Right lobe of liver (tissue), 6 donors: ENCODE measurements around the gene CEP70. TPM values are rescaled to one million over a fixed set of nuclear protein-coding genes. Genes with fewer than 3 reads are reported as not detected.
"Not testable (repeated sequence)": the region's sequence is repeated elsewhere in the genome, so short reads cannot be mapped to it uniquely, and the experiment has no call there.

Source experiments
- ATAC-seq, 4 donors: fragments of 200-7000 bp; cut with Tn5 transposase; one replicate each; pipeline ENCODE4 v1.9.1; 2020; ENCODE audit warnings: mild to moderate bottlenecking in 4 of 4, moderate library complexity in 4 of 4
- DNase-seq, 3 donors: peaks; one replicate each; pipeline ENCODE4 v3.0.0-alpha.2; 2020
- H3K27ac ChIP-seq, 3 donors: fragments of 200-600 bp; one replicate each; pipeline ENCODE4 v1.8.0; 2022
- H3K27me3 ChIP-seq, 2 donors: fragments of 200-600 bp; one replicate each; pipeline ENCODE4 v1.8.0; 2022
- H3K36me3 ChIP-seq, 4 donors: fragments of 200-600 bp; sonication (generic) in 1 of 4; one replicate each; pipeline versions ENCODE4 v1.5.1 to v1.8.0; 2017 to 2022; ENCODE audit warnings: control low read depth in 1 of 4
- H3K4me1 ChIP-seq, 4 donors: fragments of 200-600 bp; sonication (generic) in 1 of 4; one replicate each; pipeline versions ENCODE4 v1.5.1 to v1.8.0; 2017 to 2022; ENCODE audit warnings: control low read depth in 1 of 4
- H3K4me3 ChIP-seq, 3 donors: fragments of 200-600 bp; one replicate each; pipeline ENCODE4 v1.8.0; 2022
- H3K9me3 ChIP-seq, 4 donors: fragments of 200-600 bp; sonication (generic) in 1 of 4; one replicate each; pipeline versions ENCODE4 v1.5.1 to v1.8.0; 2017 to 2022; ENCODE audit warnings: control low read depth in 1 of 4
- POLR2A ChIP-seq: fragments of 450-650 bp; IDR thresholded peaks from one replicate; pipeline ENCODE4 v1.6.1; 2017; ENCODE audit warnings: antibody characterized with exemption, mild to moderate bottlenecking
- WGBS: methylation state at CpG from one replicate; pipeline ENCODE4 v1.1.6; 2018; ENCODE audit warnings: low coverage, low lambda C conversion rate; ENCODE audit not compliant: insufficient coverage; ENCODE audit errors: missing lambda C conversion rate; 5-methylcytosine and 5-hydroxymethylcytosine counted together
- intact Hi-C, 2 donors: fragments of 100-400 bp; cut with DNase I; formaldehyde crosslinking; loops; one replicate each; pipeline versions ENCODE4 v1.11.2 to v1.14.1; 2022
- total RNA-seq, 6 experiments: library from RNA; depleted of rRNA in 2 of 6; stranded (reverse); fragments of >200 nt in 2 of 6; fragmentation: NEBNext Ultra II Directional in 3 of 6; extraction: Animal tissue kit (Norgen Biotek cat#: 25700) in 3 of 6; gene quantifications; one replicate each; pipeline versions ENCODE4 v1.1.0 to v1.2.4, GENCODE V29; 2016 to 2023
- TF ChIP-seq, protein P1 (sequence below), 4 donors: fragments of 200-600 bp in 3 of 4; fragments of 450-650 bp in 1 of 4; IDR thresholded peaks; one replicate each; pipeline versions ENCODE4 v1.5.1 to v1.8.0; 2016 to 2022; ENCODE audit warnings: antibody characterized with exemption in 4 of 4, mild to moderate bottlenecking in 2 of 4
- donor health status: DM: no; HTN: yes; CAD: no.
- donor health status: DM: no; HTN: no; CAD: no.
- donor health status: DM: no; HTN: no; CAD: no.
- donor health status: DM: no; HTN: yes; CAD: no.
- donor health status: DM: no; HTN: yes; CAD: no.

The CEP70 gene
- total RNA-seq, 6 experiments from 2014 or later, result 13.8 to 26.7 (median 21.4) TPM

DNA sequence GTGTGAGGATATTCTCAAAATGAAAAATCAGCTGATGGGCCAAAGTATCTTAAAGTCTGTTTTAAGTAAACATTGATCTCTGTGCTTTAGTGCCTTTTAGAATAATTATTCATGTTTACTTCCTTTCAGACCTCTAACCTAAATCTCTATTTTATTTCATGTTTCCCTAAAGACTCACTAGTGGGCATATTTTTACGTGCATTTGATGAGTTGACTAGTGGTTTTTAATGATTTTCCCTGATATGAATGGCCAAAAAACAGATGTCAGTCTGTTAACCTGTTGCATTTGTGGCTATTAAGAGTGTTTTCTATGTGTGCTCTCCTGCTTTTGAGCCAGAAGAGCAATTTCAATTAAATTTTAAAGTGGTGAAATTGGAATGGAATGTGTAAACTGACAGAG, 21.4 kb upstream of the CEP70 start:
- intact Hi-C loops, result no loop called here
- no peak for TF ChIP-seq POLR2A
- TF ChIP-seq, protein P1, sequence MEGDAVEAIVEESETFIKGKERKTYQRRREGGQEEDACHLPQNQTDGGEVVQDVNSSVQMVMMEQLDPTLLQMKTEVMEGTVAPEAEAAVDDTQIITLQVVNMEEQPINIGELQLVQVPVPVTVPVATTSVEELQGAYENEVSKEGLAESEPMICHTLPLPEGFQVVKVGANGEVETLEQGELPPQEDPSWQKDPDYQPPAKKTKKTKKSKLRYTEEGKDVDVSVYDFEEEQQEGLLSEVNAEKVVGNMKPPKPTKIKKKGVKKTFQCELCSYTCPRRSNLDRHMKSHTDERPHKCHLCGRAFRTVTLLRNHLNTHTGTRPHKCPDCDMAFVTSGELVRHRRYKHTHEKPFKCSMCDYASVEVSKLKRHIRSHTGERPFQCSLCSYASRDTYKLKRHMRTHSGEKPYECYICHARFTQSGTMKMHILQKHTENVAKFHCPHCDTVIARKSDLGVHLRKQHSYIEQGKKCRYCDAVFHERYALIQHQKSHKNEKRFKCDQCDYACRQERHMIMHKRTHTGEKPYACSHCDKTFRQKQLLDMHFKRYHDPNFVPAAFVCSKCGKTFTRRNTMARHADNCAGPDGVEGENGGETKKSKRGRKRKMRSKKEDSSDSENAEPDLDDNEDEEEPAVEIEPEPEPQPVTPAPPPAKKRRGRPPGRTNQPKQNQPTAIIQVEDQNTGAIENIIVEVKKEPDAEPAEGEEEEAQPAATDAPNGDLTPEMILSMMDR (IDR thresholded peaks at IDR 0.05), result no peak

DNA sequence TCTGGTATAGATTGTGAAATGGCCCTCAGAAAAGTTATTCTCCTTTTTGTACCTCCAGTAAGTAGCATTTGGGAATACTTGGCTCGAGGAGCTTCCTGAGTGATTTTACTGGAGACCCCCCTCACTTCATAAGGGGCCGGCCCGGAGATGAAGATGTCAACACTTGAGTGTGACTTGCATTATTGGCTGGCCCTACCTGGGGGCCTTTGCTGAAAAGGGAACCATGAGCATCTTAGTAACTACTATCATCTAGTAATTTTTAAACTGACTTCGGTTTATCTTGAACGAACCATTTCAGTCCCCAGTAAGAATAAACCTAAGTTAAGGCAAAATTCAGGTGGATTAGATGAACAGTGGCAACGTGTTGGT, 15.8 kb upstream of the CEP70 start:
- Histone ChIP-seq H3K27ac (no peak overlapping the region), H3K4me3 (no peak overlapping the region), H3K4me1 (peaks cover 0 to 4% (median 2%) of the 10 kb centered on the region in 4 donors), H3K27me3 (no peaks in the 10 kb centered on the region), H3K36me3 (no peaks in the 10 kb centered on the region), H3K9me3 (no peaks in the 10 kb centered on the region)
- ATAC-seq, result no peak
- TF ChIP-seq, protein P1 (IDR thresholded peaks at IDR 0.05), result no peak
- no peak for TF ChIP-seq POLR2A
- intact Hi-C loops, result no loop called here
- no peak for DNase-seq
- WGBS, result 64% methylated on average over 5 of the region's 6 CpGs

More for the DNA sequence above, 21.4 kb upstream of the CEP70 start:
- H3K4me3 ChIP-seq, result no peak overlapping the region
- DNase-seq, result no peak
- no peak for ATAC-seq
- H3K4me1 ChIP-seq, result no peaks in the 10 kb centered on the region
- no peaks in the 10 kb centered on the region for H3K27me3 ChIP-seq
- H3K9me3 ChIP-seq, result no peaks in the 10 kb centered on the region
- H3K36me3 ChIP-seq, result no peaks in the 10 kb centered on the region
- no peak overlapping the region for H3K27ac ChIP-seq
- 73% methylated on average over 1 of the region's 1 CpG for WGBS

DNA sequence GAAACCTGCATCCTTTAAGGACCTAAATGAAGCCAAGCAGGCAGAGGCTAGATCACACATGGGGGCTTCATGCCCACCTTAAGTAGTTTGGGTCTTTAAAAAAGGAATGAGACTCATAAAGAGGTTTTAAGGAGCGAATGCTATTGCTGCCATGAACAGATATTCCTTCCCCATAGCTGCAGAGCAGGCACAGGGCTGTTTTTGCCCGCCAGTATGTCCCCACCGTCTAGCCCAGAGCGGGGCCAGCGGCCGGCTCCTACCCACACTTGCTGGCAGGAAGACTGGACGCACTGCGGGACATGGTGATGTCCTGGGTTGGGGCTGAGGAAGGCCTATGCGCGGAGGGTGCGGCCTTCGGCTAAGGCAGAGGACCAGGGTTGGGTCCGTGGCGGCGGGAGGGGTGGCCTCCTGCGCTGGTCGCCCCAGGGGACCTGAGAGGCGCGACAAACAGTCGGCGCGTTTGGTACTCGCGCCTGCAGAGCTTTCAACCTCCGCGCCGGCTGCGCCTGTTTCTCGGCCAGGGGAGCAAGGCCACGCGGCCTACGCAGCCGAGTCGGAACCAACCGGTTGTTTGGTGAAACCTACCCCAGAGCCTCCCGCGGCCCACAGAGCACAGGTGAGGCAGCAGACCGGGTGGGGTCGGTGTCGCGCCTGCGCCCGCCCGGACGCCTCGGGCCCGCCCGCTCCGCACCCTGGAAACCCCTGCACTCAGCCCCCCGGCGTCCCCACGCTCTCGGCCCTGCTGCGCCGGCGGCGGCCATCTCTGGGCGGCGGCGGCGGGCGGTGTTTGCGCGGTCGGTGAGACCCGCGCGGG, 14.5 kb upstream of the CEP70 start, which contains the start of gene FAIM:
TSS of gene FAIM (plus strand) at position 450 of the 814 bp plus-strand sequence. CDS start 10,956 bp downstream, outside the sequence.
- TF ChIP-seq, protein P1 (IDR thresholded peaks at IDR 0.05), result no peak
- TF ChIP-seq POLR2A, result peak; percentile 51
- Histone ChIP-seq H3K36me3 (no peaks in the 10 kb centered on the region), H3K4me1 (peaks cover 0 to 4% (median 2%) of the 10 kb centered on the region in 4 donors), H3K4me3 (peak within 1 kb of the TSS; percentile 82 to 85 (median 85)), H3K27me3 (no peaks in the 10 kb centered on the region), H3K9me3 (no peaks in the 10 kb centered on the region), H3K27ac (peak within 1 kb of the TSS; percentile 85 to 89 (median 86))
- intact Hi-C loops, result no loop called here
- ATAC-seq, result peak; percentile 81 to 86 (median 84)
- WGBS, result 40% methylated on average over 1 of the region's 68 CpGs
- DNase-seq, result peak; percentile 72 to 78 (median 73)

DNA sequence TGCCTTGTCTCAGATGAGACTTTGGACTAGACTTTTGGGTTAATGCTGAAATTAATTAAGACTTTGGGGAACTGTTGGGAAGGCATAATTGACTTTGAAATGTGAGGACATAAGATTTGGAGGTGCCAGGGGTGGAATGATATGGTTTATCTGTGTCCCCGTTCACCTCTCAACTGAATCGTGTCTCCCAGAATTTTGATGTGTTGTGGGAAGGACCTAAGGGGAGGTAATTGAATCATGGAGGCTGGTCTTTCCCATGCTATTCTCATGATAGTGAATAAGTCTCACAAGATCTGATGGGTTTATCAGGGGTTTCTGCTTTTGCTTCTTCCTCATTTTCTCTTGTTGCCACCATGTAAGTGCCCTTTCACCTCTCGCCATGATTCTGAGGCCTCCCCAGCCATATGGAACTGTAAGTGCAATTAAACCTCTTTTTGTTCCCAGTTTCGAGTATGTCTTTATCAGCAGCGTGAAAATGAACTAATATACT, 10.1 kb upstream of the CEP70 start:
- ATAC-seq, intact Hi-C loops: not testable (repeated sequence)
- WGBS, result 93% methylated on average over 5 of the region's 5 CpGs

DNA sequence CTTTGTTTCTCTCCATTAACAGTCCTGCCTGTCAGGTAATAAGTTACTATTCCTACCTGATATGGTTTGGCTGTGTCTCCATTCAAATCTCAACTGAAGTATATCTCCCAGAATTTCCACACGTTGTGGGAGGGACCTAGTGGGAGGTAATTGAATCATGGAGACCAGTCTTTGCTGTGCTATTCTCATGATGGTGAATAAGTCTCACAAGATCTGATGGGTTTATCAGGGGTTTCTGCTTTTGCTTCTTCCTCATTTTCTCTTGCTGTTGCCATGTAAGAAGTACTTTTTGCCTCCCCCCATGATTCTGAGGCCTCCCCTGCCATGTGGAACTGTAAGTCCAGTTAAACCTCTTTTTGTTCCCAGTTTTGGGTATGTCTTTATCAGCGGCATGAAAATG, 7.6 kb upstream of the CEP70 start:
- not testable (repeated sequence) for H3K27me3 ChIP-seq

More for the DNA sequence above, 10.1 kb upstream of the CEP70 start:
- H3K27me3 ChIP-seq, H3K36me3 ChIP-seq, H3K9me3 ChIP-seq, H3K27ac ChIP-seq, DNase-seq, H3K4me3 ChIP-seq, H3K4me1 ChIP-seq: not testable (repeated sequence)

More for the DNA sequence above, 7.6 kb upstream of the CEP70 start:
- H3K36me3 ChIP-seq, H3K27ac ChIP-seq, H3K9me3 ChIP-seq, H3K4me1 ChIP-seq, ATAC-seq, DNase-seq, intact Hi-C loops, H3K4me3 ChIP-seq: not testable (repeated sequence)
- 62% methylated on average over 2 of the region's 2 CpGs for WGBS
